Measurements from ENCODE around the gene GID8.

Gene GID8

GRCh38 chr20:62916703-62917476 lies 21.1 kb upstream of the GID8 start:
- no peak overlapping the region for H3K4me3 ChIP-seq (ENCODE audit: low read depth, low read length)
- no peak for TF ChIP-seq CTCF (IDR thresholded peaks at IDR 0.05; ENCODE audit: borderline replicate concordance, insufficient read depth, low read depth, low read length)

- no peak overlapping the region for H3K4me3 ChIP-seq (ENCODE audit: low read depth, low read length)
- TF ChIP-seq CTCF (IDR thresholded peaks at IDR 0.05; ENCODE audit: borderline replicate concordance, insufficient read depth, low read depth, low read length): no peak
Measured at GRCh38 chr20:62917720-62918119, 20.2 kb upstream of the GID8 start.

GRCh38 chr20:62918147-62918546 lies 19.8 kb upstream of the GID8 start:
- no peak overlapping the region for H3K4me3 ChIP-seq (ENCODE audit: low read depth, low read length)
- no peak for TF ChIP-seq CTCF (IDR thresholded peaks at IDR 0.05; ENCODE audit: borderline replicate concordance, insufficient read depth, low read depth, low read length)

- no peak overlapping the region for H3K4me3 ChIP-seq (ENCODE audit: low read depth, low read length)
- TF ChIP-seq CTCF (IDR thresholded peaks at IDR 0.05; ENCODE audit: borderline replicate concordance, insufficient read depth, low read depth, low read length): no peak
Measured at GRCh38 chr20:62918831-62919230, 19.1 kb upstream of the GID8 start.

GRCh38 chr20:62920039-62920645 lies 17.8 kb upstream of the GID8 start:
- H3K4me3 ChIP-seq (ENCODE audit: low read depth, low read length): no peak overlapping the region
- no peak for TF ChIP-seq CTCF (IDR thresholded peaks at IDR 0.05; ENCODE audit: borderline replicate concordance, insufficient read depth, low read depth, low read length)

GRCh38 chr20:62921119-62921687 lies 16.7 kb upstream of the GID8 start:
- H3K4me3 ChIP-seq (ENCODE audit: low read depth, low read length): no peak overlapping the region
- peak; percentile 71 for TF ChIP-seq CTCF (IDR thresholded peaks at IDR 0.05; ENCODE audit: borderline replicate concordance, insufficient read depth, low read depth, low read length)

Measured in GM12875 (cell line).